SU-DHL-6 (cell line): Measurements from ENCODE around the gene GOLPH3.
A peak's percentile ranks its signal among the peaks of the same experiment; 100 is the strongest.
"Not testable (repeated sequence)": the region's sequence is repeated elsewhere in the genome, so short reads cannot be mapped to it uniquely, and the experiment has no call there.

Source experiments
- H2AFZ ChIP-seq: fragments of 200-600 bp; sonication (generic); 2 replicates; pipeline ENCODE4 v1.6.1; 2014; ENCODE audit warnings: low read depth, mild to moderate bottlenecking, moderate library complexity, mixed read lengths, antibody characterized with exemption, low read length; ENCODE audit not compliant: severe bottlenecking
- H3F3A ChIP-seq: fragments of 200-600 bp; shearing (Covaris generic); 2 replicates; pipeline ENCODE4 v1.6.0; 2016; ENCODE audit warnings: antibody characterized with exemption, mild to moderate bottlenecking; ENCODE audit not compliant: insufficient read depth
- H3K27ac ChIP-seq: fragments of 200-600 bp; sonication (generic); 2 replicates; pipeline ENCODE4 v1.5.1; 2016; ENCODE audit warnings: low read depth, mild to moderate bottlenecking, low read length, moderate library complexity, mixed read lengths
- H3K27me3 ChIP-seq: fragments of 200-600 bp; sonication (generic), shearing (Covaris generic); 2 replicates; pipeline ENCODE4 v1.6.0; 2014; ENCODE audit warnings: mild to moderate bottlenecking, low read length
- H3K36me3 ChIP-seq: fragments of 200-600 bp; sonication (generic); 2 replicates; pipeline ENCODE4 v1.6.1; 2014; ENCODE audit warnings: mild to moderate bottlenecking, low read length, mixed read lengths
- H3K4me2 ChIP-seq: fragments of 300-600, 200-600 bp; shearing (Covaris generic), sonication (generic); 2 replicates; pipeline ENCODE4 v1.6.0; 2014; ENCODE audit warnings: low read length, low read depth, mild to moderate bottlenecking; ENCODE audit not compliant: poor library complexity, severe bottlenecking
- H3K4me3 ChIP-seq: fragments of 200-600 bp; sonication (generic); 2 replicates; pipeline ENCODE4 v1.5.1; 2014; ENCODE audit warnings: antibody characterized with exemption, low read length, mild to moderate bottlenecking, mixed read lengths; ENCODE audit not compliant: insufficient read depth, poor library complexity, severe bottlenecking
- H3K79me2 ChIP-seq: fragments of 200-600 bp; sonication (generic); 2 replicates; pipeline ENCODE4 v1.6.1; 2014; ENCODE audit warnings: mild to moderate bottlenecking, low read length, moderate library complexity; ENCODE audit not compliant: insufficient read depth
- H3K9ac ChIP-seq: fragments of 200-600 bp; sonication (generic); 2 replicates; pipeline ENCODE4 v1.7.0; 2014; ENCODE audit warnings: mild to moderate bottlenecking, low read length
- H3K9me2 ChIP-seq: fragments of 200-600 bp; sonication (generic); replicated peaks from 2 replicates; pipeline ENCODE4 v1.6.1; 2014; ENCODE audit warnings: low read length; ENCODE audit not compliant: insufficient read depth
- H3K9me3 ChIP-seq: fragments of 200-600 bp; sonication (generic); 2 replicates; pipeline ENCODE4 v1.6.1; 2014; ENCODE audit warnings: low read length, mixed read lengths; ENCODE audit not compliant: insufficient read depth
- H4K20me1 ChIP-seq: fragments of 200-600 bp; sonication (generic); 2 replicates; pipeline ENCODE4 v1.6.1; 2014; ENCODE audit warnings: low read depth, mild to moderate bottlenecking, antibody characterized with exemption, low read length, moderate library complexity, mixed read lengths
- EZH2phosphoT487 ChIP-seq: fragments of 200-600 bp; sonication (generic), shearing (Covaris generic); conservative IDR thresholded peaks from 2 replicates; pipeline ENCODE4 v1.6.1; 2018; ENCODE audit warnings: mild to moderate bottlenecking, antibody characterized with exemption, low read length, moderate library complexity, mixed read lengths
- TF ChIP-seq, protein P1 (sequence below): fragments of 200-600 bp; sonication (generic); IDR thresholded peaks from one replicate; pipeline ENCODE4 v1.5.1; 2017; ENCODE audit warnings: antibody characterized with exemption, mild to moderate bottlenecking, low read length, moderate library complexity; ENCODE audit not compliant: insufficient read depth, poor library complexity, severe bottlenecking

The GOLPH3 gene

DNA sequence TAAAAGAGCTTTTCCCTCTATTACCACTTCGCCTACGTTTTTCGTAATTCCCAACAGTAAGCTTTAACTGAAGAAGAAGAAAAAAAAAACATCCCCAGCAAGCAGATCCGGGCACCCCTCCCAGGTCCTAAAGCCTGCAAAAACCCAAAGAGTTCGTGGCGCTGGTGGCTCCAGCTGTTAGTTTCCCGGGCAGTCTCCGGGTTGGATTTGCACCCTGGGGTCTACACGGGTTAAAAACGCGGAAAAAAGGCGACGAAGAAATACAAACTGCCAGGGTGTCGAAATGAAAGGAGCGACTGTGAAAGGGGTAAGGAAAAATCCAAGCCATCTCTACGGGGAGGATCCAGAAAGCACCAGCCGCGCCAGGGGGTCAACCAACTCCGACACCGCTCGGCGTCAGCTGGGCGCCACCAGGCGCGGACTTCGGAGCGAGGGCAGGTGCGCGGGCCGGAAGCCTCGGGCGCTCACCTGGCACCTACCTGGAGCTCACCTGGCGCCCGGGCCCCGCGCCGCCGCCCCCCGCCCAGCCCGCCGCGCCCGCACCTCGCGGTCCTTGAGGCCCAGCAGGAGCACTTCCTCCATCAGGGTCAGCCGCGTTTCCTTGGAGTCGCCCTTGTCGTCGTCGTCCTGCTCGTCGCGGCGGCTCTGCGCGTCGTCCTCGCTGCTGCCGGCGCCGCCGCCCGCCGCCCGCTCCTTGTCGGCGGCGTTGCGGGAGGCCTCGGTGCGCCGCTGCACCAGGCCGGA, 680 bp downstream of the GOLPH3 start:
- Histone ChIP-seq H3K27me3 (no peaks in the 10 kb centered on the region), H3K4me3 (peak overlapping the region; percentile 99), H3F3A (peaks cover 12% of the 10 kb centered on the region), H2AFZ (peak overlapping the region; percentile 100), H3K27ac (peak overlapping the region; percentile 77), H4K20me1 (peaks cover 4% of the 10 kb centered on the region; the same call in 1 of the 2 replicates), H3K4me2 (peak overlapping the region; percentile 88), H3K36me3 (peaks cover 22% of the 10 kb centered on the region; the same call in 1 of the 2 replicates), H3K9me2 (no peaks in the 10 kb centered on the region), H3K9me3 (no peaks in the 10 kb centered on the region), H3K79me2 (peaks cover 56% of the 10 kb centered on the region), H3K9ac (peak overlapping the region; percentile 99)
- TF ChIP-seq EZH2phosphoT487: no peak
- TF ChIP-seq, protein P1, sequence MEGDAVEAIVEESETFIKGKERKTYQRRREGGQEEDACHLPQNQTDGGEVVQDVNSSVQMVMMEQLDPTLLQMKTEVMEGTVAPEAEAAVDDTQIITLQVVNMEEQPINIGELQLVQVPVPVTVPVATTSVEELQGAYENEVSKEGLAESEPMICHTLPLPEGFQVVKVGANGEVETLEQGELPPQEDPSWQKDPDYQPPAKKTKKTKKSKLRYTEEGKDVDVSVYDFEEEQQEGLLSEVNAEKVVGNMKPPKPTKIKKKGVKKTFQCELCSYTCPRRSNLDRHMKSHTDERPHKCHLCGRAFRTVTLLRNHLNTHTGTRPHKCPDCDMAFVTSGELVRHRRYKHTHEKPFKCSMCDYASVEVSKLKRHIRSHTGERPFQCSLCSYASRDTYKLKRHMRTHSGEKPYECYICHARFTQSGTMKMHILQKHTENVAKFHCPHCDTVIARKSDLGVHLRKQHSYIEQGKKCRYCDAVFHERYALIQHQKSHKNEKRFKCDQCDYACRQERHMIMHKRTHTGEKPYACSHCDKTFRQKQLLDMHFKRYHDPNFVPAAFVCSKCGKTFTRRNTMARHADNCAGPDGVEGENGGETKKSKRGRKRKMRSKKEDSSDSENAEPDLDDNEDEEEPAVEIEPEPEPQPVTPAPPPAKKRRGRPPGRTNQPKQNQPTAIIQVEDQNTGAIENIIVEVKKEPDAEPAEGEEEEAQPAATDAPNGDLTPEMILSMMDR: no peak

- Histone ChIP-seq H3K27me3 (no peaks in the 10 kb centered on the region), H3K9ac (peak overlapping the region; percentile 99), H3K27ac (peak overlapping the region; percentile 77), H4K20me1 (peaks cover 10% of the 10 kb centered on the region), H3K4me3 (peak overlapping the region; percentile 99), H3K79me2 (peaks cover 61% of the 10 kb centered on the region), H3F3A (peaks cover 16% of the 10 kb centered on the region), H3K4me2 (peak overlapping the region; percentile 88), H3K9me3 (no peaks in the 10 kb centered on the region), H2AFZ (no peak overlapping the region), H3K36me3 (peaks cover 27% of the 10 kb centered on the region; the same call in 1 of the 2 replicates), H3K9me2 (no peaks in the 10 kb centered on the region)
- TF ChIP-seq EZH2phosphoT487: no peak
- TF ChIP-seq, protein P1: no peak
These were observed 1.2 kb downstream of the GOLPH3 start for GRCh38 chr5:32172923-32173266.

GRCh38 chr5:32172186-32172911, 1.8 kb downstream of the GOLPH3 start:
- H3K79me2 ChIP-seq: peaks cover 67% of the 10 kb centered on the region
- peak overlapping the region; percentile 99 for H3K9ac ChIP-seq
- H3K4me3 ChIP-seq: peak overlapping the region; percentile 99
- peaks cover 21% of the 10 kb centered on the region for H3F3A ChIP-seq
- not testable (repeated sequence) for H2AFZ ChIP-seq, H3K9me3 ChIP-seq, H3K9me2 ChIP-seq, H3K27me3 ChIP-seq
- H3K36me3 ChIP-seq: peaks cover 33% of the 10 kb centered on the region; the same call in 1 of the 2 replicates
- H4K20me1 ChIP-seq: peaks cover 10% of the 10 kb centered on the region
- peak overlapping the region; percentile 88 for H3K4me2 ChIP-seq
- 0 out of 2 replicates have a peak overlapping the region, but pooled peaks have one; percentile 77 for H3K27ac ChIP-seq
